Measurements from ENCODE around the gene ZC3H6.

DNA sequence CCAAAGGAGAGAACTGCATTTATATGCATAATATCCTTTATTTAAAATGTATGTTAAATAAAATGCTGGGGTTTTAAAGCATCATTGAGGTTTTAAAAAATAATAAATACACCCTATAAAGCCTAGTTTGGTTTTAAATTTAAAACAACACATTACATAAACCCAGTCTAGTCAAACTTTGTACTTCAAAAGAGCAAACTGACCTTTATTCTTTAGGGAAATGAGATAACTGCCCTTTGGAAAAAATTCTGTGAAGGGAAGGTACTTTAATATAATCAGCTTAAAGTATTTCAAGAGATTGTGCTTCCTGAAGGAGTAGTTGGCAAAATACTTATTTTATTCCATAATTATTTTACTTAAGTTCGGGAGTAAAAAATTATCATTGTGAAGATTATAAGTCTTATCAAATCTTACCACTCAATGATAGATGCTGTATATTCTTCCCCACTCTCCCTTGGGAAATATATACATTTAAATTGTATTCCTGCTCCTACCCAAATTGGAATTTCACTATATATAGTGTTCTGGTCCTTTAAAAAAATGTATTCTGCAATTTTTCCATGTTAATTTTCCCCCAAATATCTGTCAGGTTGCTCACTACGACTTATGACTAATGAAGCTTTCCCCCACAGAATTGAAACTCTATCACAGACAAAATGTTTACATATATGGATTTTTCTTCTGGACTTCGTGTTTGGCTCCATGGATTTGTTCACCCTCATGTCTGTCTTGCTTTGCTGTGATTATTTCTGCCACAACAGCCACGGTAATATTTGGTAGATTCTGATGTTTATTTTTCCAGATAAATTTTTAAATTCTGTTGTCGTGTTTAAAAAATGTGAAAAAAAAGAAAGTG is 42.1 kb downstream of the ZC3H6 start:
- TF ChIP-seq HOXA7 (CRISPR knock-in tag; IDR thresholded peaks at IDR 0.05; ENCODE audit: borderline replicate concordance) = no peak
- TF ChIP-seq, protein P1, sequence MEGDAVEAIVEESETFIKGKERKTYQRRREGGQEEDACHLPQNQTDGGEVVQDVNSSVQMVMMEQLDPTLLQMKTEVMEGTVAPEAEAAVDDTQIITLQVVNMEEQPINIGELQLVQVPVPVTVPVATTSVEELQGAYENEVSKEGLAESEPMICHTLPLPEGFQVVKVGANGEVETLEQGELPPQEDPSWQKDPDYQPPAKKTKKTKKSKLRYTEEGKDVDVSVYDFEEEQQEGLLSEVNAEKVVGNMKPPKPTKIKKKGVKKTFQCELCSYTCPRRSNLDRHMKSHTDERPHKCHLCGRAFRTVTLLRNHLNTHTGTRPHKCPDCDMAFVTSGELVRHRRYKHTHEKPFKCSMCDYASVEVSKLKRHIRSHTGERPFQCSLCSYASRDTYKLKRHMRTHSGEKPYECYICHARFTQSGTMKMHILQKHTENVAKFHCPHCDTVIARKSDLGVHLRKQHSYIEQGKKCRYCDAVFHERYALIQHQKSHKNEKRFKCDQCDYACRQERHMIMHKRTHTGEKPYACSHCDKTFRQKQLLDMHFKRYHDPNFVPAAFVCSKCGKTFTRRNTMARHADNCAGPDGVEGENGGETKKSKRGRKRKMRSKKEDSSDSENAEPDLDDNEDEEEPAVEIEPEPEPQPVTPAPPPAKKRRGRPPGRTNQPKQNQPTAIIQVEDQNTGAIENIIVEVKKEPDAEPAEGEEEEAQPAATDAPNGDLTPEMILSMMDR (tag by site-specific recombination; IDR thresholded peaks at IDR 0.05) = no peak

Data from HEK293 (cell line).